HG03521 (cell line): ENCODE results near the gene NRG2.

ENCODE experiments used
- ATAC-seq: cut with Tn5 transposase; IDR thresholded peaks from one replicate; pipeline ENCODE4 v1.9.1; 2021; ENCODE audit warnings: mild to moderate bottlenecking, moderate library complexity; ENCODE audit not compliant: unreplicated experiment

The NRG2 gene

DNA sequence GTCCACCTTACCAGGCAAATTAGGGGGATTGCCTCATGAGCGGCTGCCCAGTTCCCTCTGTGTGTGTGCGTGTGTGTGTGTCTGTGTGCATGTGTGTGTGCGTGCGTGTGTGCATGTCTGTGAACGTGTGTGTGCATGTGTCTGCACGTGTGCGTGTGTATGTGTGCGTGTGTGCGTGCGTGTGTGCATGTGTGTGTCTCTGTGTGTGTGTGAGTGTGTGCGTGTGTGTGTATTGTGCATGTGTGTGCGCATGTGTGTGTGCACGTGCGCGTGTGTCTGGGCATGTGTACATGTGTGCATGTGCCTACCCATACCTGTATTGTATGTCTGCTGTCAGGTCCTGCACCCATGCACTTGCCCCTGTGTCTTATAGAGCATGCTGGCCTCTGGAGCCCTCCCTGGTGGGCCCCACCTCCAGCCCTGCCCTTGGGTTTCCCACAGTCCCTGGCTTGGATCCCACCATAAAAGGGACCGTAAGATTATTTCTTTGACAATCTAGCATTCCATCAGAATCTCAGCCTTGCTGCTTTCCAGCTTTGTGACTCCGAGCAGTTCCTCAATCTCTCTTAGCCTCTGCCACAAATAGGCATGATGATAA is 238.2 kb downstream of the NRG2 start:
- no peak for ATAC-seq

DNA sequence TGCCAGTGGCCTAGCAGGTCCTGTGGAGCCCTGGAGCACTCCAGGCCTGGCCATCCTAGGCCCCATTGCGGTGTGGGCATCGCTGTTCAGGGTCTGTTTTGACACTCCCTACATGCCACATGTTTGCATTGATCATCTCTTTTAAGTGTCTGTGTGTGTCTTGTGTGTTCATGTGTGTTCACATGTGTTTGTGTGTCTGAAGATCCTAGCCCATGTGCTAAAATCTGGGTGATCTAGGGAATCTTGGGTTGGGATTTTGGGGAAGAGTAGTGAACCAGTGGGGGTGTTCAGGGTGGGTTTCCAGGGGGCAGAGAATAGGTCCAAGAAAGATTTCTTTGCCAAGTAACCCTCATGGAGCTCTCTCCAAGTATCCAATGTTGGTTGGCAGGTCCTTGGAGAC is 239.1 kb downstream of the NRG2 start:
- no peak for ATAC-seq

DNA sequence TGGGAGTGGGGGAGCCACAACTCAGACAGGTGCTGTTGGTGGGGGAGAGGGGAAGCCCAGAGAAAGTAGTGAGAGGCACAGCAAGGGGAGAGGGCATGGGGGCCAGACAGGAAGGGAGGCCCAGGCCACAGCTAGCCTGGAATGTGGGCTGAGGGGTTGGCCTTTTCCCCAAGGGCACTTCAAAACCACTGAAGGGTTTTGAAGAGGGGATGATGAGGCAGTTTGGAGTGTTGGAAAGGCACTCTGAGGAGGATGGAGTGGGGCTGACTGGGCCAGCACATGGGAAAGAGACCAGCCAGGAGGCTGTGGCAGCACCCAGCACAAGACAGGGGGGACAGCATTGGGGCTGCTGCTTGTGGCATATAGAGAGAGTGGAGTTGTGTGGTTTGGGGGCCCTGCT is 243.7 kb downstream of the NRG2 start:
- ATAC-seq, result no peak

DNA sequence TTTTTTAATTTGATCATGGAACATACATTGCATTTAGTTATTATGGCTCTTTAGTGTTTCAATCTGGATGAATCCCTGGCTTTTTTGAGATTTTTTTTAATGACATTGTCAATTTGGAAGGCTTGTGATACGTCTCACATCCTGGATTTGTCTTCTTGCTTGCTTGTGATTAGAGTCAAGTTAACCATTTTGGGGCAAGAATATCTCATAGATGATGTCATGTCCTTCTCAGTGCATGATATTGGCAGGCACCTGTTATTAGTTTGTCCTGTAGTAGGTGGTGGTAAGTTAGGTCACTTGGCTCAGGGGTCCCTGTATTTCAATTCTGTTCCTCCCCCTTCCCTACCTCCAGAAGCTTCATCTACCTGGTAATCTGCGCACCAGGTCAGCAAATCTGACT is 244.2 kb downstream of the NRG2 start:
- no peak for ATAC-seq

DNA sequence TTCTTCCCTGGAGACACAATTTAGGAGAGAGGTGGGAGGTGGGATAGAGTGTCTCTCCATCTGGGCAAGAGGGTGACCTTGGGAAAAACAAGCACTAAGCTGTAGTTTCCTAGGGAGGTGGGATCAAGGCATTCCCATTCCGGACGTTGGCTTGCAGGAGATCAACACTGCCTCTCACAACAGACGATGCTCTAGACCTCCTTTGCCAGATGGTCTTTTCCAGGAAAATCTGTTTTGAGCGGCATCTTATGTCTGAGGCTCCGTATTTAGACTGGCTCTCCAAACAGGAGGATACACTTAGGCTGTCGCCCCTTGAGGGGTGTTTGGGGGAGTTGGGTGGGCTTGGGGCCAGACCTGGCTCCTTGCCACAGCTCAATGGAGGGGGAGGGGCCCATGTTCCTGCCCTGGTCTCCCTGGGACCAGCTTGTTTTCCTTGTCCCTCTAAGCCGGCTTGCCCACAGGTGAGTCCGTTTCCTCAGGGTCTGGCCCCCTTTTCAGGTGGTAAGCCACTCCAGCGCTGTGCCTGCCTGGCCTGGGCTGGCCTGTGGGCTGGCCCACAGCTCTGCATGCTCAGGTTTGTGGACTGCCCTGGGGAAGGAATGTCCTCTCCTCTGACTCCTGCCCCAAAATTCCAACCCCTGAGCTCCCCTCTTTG is 245.1 kb downstream of the NRG2 start:
- no peak for ATAC-seq

DNA sequence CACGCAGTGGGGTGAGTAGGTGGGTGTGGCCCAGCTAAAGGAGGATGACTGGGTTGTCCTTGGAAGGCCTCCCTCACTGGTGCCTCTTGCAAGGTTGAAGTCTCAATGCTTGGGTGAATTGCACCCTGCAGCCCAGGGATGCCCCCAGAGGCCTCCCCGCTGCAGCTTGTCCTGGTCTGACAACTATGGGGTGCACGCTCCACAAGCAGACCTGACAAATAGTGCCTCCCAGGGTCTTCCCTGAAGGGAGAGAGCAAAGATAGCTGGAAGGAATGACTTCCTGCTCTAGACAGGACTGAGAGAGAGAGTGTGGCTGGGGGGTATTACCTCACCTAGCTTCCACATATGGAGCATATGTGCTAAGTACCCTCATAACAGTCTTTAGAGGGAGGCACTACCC is 245.8 kb downstream of the NRG2 start:
- ATAC-seq, result no peak
